GM12874 (cell line): ENCODE measurements around the gene PHAF1.

Experiments
- CTCF ChIP-seq: IDR thresholded peaks from 2 replicates; pipeline ENCODE4 v1.5.1; 2011; ENCODE audit warnings: low read depth, mild to moderate bottlenecking, control low read depth, low read length, moderate library complexity; ENCODE audit not compliant: insufficient read depth

The PHAF1 gene

GRCh38 chr16:67109407-67110135 lies at the start of gene PHAF1:
Gene PHAF1, plus strand, starts transcription at chr16:67109941. Its CDS starts 235 bp downstream, at chr16:67110176.
- TF ChIP-seq CTCF: no peak

- TF ChIP-seq CTCF: no peak
Observed at GRCh38 chr16:67063008-67063407, 46.7 kb upstream of the PHAF1 start.

- no peak for TF ChIP-seq CTCF
Observed at GRCh38 chr16:67068212-67068753, 41.5 kb upstream of the PHAF1 start.

- no peak for TF ChIP-seq CTCF
Observed at GRCh38 chr16:67071476-67072048, 38.2 kb upstream of the PHAF1 start.

- TF ChIP-seq CTCF: no peak
Observed at GRCh38 chr16:67075331-67075730, 34.4 kb upstream of the PHAF1 start.

GRCh38 chr16:67077871-67078270 lies 31.9 kb upstream of the PHAF1 start:
- TF ChIP-seq CTCF: no peak

- TF ChIP-seq CTCF: no peak
Observed at GRCh38 chr16:67082100-67082499, 27.6 kb upstream of the PHAF1 start.
